ENCODE measurements around the gene TPSAB1.
"Not testable (repeated sequence)": the region's sequence is repeated elsewhere in the genome, so short reads cannot be mapped to it uniquely, and the experiment has no call there.

The TPSAB1 gene

DNA sequence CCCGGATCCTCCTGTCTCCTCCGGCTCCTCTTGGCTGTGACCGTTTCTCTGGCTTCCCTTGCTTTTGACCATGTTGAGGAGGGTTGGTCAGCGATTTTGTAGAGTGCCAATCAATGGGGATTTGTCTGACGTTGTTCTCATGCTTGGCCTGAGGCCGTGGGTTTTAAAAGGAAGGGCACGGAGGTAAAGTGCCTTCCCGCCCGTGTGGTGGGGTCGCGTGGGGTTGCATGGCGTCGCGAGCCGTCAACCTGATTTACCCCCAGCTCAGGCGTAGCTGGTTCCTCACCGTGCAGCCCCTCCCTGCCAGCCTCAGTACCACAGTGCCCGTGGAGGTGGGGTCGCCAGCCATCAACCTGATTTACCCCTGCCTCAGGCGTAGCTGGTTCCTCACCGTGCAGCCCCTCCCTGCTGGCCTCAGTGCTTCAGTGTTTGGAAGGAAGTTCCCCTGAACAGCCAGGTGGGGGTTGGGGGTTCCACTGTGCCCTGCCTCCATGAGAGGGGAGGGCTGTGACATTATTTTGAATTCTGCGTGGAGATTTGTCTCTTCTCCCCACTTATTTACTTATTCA lies 5.0 kb downstream of the TPSAB1 start:
- DNase-seq (ENCODE audit: low read depth in 2 of 2, low spot score in 1 of 2), result no peak

DNA sequence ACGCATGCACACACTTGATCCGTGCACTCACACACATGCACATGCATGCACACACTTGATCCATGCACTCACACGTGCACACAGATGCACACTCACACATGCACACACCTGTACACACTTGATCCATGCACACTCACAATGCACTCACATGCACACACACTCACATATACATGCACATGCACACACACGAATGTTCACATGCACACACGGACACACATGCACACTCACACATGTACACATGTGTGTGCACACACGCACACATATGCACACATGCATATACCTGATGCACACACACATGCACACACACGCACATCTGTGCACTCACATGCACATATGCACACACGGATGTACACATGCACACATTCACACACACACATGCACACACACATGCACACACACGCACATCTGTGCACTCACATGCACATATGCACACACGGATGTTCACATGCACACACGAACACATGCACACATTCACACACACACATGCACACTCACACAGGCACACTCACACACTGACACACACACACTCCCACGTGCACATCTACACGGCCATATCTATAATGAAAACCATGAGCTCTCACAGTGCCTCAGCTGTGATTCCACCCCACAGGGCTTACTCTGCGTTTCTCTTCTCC lies 7.5 kb downstream of the TPSAB1 start:
- DNase-seq (ENCODE audit: low read depth in 2 of 2, low spot score in 1 of 2), result not testable (repeated sequence)

DNA sequence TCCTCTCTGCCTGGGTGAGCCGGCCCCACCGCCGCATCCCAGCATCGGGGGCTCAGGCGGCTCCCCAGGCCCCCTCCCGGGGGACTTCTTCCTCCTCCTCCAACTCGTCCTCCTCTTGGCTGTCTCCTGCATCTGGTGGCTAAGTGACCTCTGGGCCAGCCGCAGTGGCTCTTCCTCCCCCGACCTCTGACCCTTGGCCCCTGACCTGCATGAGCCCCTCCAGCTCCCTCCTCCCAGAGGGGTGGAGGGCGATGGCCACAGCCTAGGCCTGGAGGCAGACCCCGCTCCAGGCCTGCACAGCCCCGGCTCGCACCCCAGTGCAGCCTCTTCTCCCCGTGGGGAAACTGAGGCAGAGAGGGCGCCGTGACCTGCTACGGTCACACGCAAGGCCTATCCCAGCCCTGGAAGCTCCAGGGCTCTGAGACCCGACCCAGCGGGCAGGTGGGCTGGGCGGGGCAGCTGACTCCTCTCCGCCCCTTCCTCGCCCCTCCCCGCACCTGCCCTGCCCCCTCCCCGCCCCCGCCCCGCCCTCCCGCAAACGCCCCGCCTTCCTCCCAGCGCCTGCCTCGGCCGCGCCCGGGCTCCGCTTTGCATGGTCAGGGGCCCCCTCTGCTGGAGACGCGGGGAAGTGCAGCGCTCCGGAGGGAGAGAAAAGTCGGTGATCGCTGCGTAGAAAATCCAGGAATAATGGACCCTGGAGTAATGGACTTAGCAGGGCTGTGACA lies 8.7 kb downstream of the TPSAB1 start:
- not testable (repeated sequence) for DNase-seq (ENCODE audit: low read depth in 2 of 2, low spot score in 1 of 2)

DNA sequence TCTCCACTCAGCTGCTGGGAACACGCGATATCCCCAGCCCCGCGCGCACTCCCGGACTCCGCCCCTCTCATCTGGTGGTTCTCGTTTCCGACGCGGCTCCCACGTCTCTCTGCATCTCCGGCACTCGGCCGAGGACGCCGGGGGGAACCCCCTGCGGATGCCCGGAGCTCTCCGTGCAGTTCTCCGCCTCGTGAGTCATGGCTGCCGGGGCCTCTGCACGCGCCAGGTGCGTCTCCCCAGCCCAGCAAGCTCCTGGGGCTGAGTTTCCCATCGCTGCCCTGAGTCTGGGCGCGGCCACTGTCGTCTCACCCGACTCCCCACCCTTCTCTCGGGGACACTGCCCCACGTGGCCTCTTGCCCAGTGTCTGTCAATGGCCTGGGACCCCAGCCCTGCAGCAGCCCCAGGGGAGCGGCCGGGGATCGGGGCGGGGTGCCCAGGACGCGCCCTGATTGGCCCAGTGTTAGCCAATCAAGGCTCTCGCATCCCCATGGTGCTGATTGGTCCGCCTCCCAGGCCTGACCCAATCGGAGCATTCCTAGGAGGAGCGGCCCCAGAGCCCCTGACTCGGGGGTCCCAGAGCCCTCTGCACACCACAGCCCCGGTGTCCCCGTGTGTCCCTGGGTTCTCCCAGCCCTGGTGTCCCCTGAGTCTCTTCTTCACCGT lies 13.3 kb downstream of the TPSAB1 start:
- DNase-seq (ENCODE audit: low read depth in 2 of 2, low spot score in 1 of 2), result not testable (repeated sequence)

DNA sequence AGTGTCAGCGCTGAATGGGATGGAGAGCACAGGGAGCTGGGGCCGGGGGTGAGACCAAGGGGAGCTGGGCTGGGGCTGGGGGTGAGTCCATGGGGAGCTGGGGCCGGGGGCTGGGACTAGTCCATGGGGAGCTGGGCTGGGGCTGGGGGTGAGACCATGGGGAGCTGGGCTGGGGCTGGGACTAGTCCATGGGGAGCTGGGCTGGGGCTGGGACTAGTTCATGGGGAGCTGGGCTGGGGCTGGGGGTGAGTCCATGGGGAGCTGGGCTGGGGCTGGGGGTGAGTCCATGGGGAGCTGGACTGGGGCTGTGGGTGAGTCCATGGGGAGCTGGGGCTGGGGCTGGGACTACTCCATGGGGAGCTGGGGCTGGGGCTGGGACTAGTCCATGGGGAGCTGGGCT lies 14.3 kb downstream of the TPSAB1 start:
- DNase-seq (ENCODE audit: low read depth in 2 of 2, low spot score in 1 of 2), result not testable (repeated sequence)

DNA sequence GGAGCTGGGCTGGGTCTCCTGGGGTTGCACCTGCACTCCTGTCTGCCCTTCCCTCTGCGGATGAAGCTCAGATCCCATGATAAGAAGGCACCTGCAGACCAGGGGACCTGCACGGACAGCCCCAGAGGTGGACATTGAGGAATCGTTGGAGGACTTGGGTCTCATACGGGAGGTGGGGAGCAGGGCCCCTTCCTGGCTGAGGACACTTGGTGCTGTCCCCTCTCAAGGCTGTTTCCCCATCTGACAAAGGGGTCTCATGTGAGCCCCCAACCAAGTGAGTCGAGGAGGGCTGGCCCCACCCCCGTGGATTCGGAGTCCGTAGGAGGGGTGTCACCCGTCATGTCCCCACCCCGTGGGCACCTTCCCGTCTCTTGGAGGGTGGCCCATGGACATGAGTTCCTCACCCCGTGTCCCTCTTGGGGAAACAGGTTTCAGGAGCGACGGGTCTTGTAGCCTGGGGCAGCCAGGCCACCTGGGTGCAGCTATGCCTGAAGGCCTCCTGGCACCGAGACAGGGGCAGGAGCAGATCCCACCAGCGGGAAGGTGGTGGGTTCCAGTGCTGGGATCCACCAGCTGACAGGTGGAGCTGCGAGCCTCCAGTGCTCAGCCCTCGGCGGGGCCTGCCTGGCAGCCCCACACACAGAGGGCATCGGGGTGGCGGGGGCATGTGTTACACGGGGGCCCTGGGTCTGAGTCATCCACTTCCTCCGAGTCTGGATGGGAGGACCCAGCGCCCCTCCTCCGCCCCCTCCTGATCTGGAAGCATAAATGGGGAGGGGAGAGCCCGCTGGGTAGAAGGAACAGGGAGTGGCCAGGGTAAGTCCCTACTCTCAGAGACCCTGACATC lies 15.0 kb downstream of the TPSAB1 start, which contains the start of gene TPSD1:
Gene TPSD1 (plus strand): TSS at position 794 of the 847 bp plus-strand sequence. CDS start 212 bp downstream, outside the sequence.
- DNase-seq (ENCODE audit: low read depth in 2 of 2, low spot score in 1 of 2), result not testable (repeated sequence)

DNA sequence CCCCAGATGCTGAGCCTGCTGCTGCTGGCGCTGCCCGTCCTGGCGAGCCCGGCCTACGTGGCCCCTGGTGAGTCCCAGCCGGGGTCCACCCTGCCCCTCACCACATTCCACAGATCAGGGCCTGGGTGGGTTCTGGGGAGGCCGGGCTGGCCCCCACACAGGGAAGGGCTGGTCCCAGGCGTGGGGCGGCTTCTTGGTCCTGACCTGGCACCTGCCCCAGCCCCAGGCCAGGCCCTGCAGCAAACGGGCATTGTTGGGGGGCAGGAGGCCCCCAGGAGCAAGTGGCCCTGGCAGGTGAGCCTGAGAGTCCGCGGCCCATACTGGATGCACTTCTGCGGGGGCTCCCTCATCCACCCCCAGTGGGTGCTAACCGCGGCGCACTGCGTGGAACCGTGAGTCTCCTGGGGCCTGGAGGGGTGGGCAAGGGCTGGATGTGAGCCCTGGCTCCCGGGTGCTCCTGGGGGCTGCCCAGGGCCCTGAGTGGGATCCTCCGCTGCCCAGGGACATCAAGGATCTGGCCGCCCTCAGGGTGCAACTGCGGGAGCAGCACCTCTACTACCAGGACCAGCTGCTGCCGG lies 15.9 kb downstream of the TPSAB1 start:
- not testable (repeated sequence) for DNase-seq (ENCODE audit: low read depth in 2 of 2, low spot score in 1 of 2)

DNA sequence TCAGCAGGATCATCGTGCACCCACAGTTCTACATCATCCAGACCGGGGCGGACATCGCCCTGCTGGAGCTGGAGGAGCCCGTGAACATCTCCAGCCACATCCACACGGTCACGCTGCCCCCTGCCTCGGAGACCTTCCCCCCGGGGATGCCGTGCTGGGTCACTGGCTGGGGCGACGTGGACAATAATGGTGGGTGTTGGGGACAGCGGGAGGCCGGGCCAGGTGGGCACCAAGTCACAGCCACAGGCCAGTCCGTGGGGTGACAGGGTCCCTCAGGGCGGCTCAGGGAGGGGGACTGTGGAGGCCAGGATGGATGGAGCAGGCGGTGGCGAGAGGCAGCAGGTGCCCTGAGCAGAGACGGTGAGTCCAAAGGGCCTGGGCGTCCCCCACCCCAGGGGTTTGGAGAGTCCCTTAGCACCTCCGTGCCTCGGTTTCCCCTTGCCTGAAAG lies 16.4 kb downstream of the TPSAB1 start:
- no peak for DNase-seq (ENCODE audit: low read depth in 2 of 2, low spot score in 1 of 2)

DNA sequence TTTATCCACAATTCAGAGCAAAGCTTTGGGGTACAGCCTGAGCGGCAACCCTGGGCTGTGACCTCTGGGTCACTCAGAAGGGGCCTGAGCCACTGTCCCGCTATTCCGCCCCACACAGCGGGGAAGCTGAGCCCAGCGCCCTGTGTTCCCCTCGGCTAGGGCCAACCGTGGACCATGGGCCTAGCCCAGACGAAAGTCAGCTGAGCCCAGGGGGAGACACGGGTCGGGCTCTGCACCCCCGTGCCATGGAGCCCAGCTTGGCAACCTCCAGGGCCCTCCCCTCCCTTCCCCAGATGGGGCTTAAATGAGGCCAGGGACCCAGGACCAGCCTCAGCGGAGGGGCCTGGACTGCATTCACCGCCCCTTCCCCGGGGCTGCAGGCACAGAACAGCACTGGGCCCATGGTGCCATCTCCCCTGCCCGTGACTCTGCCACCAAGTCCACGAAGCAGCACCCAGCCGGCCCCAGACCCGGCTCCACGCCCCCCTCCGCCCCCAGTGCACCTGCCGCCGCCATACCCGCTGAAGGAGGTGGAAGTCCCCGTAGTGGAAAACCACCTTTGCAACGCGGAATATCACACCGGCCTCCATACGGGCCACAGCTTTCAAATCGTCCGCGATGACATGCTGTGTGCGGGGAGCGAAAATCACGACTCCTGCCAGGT lies 17.2 kb downstream of the TPSAB1 start:
- no peak for DNase-seq (ENCODE audit: low read depth in 2 of 2, low spot score in 1 of 2)

DNA sequence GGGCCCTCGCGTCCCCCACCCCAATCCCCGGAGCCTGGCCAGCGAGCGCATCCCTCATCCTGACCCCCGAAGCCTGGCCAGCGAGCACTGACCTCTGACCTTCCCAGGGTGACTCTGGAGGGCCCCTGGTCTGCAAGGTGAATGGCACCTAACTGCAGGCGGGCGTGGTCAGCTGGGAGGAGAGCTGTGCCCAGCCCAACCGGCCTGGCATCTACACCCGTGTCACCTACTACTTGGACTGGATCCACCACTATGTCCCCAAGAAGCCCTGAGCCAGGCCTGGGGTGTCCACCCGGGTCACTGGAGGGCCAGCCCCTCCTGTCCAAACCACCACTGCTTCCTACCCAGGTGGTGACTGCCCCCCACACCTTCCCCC lies 17.7 kb downstream of the TPSAB1 start:
- no peak for DNase-seq (ENCODE audit: low read depth in 2 of 2, low spot score in 1 of 2)

DNA sequence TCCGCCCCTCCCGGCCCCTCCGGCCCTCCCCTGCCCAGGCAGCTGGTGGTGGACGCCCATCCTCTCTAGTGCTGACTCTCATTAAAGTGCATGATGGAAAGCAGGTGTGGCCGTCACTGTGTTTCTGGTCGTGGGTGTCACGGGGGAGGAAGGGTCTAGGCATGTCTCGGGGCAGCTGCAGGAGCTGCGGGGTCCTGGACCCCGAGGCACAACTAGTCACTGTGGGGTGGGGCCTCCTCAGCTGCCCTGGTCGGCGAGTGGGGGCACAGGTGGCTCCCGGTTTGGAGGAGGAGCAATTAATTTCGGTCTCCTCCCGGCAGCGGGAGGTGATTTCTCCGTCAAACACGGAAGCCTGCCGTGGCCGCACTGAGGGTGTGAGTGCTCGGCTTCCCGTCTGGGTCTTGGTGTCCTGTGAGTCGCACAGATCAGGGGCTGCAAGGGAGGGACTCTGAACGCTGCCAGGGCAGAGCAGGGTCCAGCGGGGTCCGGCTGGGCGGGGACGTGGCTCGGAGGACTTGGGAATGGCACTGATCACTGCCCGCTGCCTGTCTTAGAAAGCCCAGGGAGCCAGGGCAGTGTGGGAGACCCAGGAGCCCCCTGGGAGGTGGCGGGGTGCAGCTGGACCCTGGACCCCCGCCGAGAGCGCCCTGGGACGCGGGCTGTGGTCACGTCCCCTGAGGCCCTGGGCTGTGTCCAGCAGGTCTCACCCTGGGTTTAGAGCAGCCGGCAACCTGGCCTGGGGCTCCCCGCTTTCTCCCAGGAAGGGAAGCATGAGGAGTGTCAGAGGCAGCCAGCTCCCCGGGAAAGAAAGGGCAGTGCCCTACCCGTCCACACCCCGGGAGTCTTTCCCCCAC lies 18.6 kb downstream of the TPSAB1 start:
- no peak for DNase-seq (ENCODE audit: low read depth in 2 of 2, low spot score in 1 of 2)

DNA sequence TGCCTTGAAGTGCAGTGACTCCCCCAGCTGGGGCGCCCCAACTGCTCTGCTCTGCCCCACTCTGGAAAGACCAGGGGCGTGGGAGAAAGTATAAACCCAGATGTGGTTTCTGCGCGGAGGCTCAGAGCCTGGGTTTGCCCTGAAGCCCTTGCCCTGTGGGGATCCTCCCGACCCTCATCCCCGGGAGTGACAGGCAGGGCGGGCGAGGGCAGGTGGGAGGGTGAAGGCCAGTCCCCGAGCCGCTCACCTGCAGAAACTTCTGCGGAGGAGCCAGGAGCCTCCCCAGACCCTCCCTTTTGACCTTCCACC lies 19.2 kb downstream of the TPSAB1 start:
- no peak for DNase-seq (ENCODE audit: low read depth in 2 of 2, low spot score in 1 of 2)

DNA sequence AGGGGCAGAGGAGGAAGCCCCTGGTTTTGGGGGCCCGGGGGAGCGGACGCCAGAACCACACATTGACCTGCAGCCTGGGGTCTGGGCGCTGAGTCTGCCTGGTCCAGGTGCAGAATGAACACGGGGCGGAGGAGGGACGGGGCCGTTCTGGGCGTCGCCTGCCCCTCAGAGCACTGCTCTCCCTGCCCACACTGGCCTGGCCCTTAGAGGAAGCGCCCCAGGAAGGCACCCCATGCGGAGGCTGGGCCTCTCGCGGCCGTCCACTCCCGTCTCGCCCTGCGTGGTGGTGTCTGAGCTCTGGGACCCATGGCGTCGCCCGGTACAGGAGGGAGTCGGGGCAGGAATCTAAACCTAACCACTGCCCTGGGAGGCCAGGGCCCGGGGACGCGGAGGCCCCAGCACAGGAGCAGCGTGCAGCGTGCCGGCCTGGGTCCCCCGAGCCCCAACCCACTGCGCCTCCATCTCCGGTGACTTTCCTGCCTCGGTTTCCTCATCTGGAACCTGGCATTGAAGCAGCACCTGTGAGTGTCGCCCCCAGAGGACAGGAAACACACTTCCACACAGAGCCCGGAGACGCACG lies 19.7 kb downstream of the TPSAB1 start:
- no peak for DNase-seq (ENCODE audit: low read depth in 2 of 2, low spot score in 1 of 2)

DNA sequence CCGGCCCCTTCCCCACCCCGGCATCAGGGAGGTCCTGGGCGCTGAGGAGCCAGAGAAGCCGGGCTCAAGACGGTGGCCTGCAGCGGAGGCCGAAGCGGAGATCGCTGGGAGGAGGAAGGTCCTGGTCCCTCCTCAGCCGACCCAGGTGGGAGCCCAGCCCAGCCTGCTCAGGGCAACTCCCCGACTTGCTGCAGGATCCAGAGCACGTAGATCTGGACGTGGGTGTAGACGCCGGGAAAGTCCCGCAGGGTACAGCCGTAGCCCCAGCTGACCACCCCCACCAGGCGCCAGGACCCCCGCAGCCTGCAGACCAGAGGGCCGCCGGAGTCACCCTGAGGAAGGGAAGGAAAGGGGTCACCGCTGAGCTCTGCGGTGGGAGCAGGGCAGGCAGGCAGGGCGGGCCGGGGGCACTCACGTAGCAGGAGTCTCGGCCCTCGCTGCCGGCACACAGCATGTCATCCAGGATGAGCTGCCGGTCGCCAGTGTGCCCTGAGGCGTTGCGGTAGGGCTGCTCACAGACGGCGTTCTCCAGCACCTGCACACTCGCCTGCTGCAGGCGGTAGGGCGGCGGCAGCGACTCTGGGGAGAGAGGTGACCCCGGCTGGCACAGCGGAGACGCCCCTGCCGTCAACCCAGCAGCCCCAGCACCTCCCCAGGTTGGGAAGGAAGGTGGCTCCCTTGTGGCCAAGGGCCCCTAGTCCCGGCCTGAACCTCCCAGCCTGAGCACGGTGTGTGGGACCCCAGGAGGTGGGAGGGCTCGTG lies 20.8 kb downstream of the TPSAB1 start:
- no peak for DNase-seq (ENCODE audit: low read depth in 2 of 2, low spot score in 1 of 2)

DNA sequence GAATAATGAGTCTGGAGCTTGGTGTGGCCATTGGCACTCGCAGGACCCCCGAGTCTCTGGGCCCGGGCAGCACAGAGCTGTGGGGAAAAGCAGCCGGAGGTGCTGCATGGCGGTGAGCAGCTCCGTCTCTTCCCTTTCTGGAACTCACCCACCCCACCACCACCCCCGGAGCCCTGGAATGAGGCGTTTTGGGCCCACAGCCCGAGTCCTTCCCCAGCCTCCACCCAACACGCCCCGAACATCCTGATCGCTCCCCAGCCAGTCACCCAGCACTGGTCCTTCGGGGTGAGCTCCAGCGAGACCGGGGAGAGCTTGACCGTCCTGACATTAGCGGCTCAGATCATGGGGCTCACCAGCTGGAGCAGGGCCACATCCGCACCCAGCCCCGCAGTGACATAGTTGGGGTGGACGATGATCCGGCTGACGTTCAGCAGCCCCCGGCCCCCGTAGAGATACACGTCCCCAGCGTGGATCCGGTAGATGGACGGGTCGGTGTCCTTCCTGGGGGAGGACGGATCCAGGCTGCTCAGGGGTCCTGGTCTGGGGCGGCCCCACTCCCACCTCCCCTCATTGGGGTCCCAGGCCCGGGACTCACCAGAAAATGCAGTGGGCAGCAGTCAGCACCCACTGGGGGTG lies 21.8 kb downstream of the TPSAB1 start:
- no peak for DNase-seq (ENCODE audit: low read depth in 2 of 2, low spot score in 1 of 2)

DNA sequence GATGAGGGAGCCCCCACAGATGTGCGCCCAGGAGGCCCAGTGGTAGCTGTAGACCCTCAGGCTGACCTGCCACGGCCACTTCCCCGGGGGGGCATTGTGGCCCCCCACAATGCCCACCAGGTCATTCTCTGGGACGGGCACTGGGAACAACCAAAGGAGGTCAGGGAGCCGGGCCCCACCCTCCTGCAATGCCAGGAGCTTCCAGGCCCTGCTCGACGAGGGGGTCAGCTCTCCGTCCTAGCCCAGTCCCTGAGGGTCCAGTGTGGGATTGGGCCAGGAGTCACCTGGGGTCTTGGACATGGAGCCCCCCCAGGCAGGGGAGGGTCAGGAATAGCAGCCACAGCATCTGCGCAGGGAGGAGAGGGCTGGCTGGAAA lies 22.3 kb downstream of the TPSAB1 start:
- no peak for DNase-seq (ENCODE audit: low read depth in 2 of 2, low spot score in 1 of 2)

DNA sequence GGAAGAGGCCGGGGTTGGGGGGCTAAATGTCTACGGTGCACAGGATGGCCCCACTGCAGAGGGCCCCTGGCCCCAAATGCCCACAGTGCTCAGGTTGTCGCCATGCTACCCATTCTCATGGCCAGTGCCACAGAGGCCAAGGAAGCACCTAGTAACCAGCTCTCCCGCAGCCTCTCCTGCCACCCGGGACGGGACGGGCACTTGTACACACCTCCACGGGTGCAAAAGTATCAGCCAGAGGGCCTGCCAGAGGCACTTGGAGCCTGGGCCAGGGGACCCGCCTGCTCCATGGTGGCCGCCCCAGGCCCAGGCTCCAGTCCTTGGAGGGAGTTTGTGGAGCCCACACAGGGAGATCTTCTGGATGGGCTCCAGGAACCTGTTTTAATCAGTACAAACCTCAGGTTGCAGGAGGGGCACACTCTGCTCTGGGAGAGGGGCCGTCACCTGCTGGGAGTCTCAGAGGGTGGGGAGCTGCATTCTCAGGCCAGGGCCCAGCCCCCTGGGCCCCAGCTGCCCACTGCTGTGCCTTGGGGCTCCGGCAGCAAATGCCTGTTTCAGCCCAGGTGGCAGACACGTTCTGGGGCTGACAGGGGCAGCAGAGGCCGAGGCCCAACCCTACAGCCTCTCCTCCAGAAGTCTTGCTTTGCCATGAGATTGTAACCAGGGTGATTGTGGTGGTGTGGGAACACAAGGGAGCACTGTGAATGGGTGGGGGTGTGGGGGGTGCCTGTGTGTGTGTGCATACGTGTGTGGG lies 23.3 kb downstream of the TPSAB1 start:
- DNase-seq (ENCODE audit: low read depth in 2 of 2, low spot score in 1 of 2), result no peak
